ENCODE measurements around the gene ANXA5. TPM values are rescaled to one million over a fixed set of nuclear protein-coding genes. Genes with fewer than 3 reads are reported as not detected.
A peak's percentile ranks its signal among the peaks of the same experiment; 100 is the strongest.

Gene ANXA5
- polyA plus RNA-seq, 1 of the 3 experiments (the other 2 are of a cell fraction): 379 TPM

DNA sequence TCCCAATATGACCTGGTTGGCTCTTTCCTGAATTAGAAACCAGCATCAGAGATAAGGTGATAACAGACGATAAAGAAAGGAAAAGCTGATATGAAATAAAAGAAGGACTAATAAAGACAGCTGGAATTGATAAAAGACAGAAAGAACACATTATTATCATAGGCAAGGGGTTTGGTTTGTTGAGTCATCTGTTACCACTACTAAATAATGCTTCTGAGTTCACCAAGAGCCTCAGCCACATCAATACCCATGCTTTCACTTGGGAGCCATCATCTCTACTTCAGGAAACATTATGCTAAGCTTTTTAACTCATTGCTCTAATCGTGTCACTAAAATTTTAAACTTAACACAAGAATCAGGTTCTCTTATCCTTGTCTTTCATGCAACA, 27.6 kb downstream of the ANXA5 start (continued):
- TF ChIP-seq, protein P1, sequence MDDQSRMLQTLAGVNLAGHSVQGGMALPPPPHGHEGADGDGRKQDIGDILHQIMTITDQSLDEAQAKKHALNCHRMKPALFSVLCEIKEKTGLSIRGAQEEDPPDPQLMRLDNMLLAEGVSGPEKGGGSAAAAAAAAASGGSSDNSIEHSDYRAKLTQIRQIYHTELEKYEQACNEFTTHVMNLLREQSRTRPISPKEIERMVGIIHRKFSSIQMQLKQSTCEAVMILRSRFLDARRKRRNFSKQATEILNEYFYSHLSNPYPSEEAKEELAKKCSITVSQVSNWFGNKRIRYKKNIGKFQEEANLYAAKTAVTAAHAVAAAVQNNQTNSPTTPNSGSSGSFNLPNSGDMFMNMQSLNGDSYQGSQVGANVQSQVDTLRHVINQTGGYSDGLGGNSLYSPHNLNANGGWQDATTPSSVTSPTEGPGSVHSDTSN (IDR thresholded peaks at IDR 0.05): peak; percentile 38
- TF ChIP-seq RAD21 (IDR thresholded peaks at IDR 0.05; ENCODE audit: low read length) (no peak), FOXM1 (IDR thresholded peaks at IDR 0.05; ENCODE audit: low read depth) (no peak), CHD2 (IDR thresholded peaks at IDR 0.05; ENCODE audit: low read length, partially characterized antibody) (no peak), NRF1 (IDR thresholded peaks at IDR 0.05; ENCODE audit: low read depth, low read length) (no peak), EZH2phosphoT487 (IDR thresholded peaks at IDR 0.05; ENCODE audit: borderline replicate concordance, low read depth) (no peak), TCF12 (IDR thresholded peaks at IDR 0.05) (peak; percentile 85), FOSL2 (IDR thresholded peaks at IDR 0.05; ENCODE audit: borderline replicate concordance, low read depth) (peak; percentile 25; the same call in 1 of the 2 replicates), EP300 (IDR thresholded peaks at IDR 0.05; ENCODE audit: borderline replicate concordance in 1 of 2, low read depth in 1 of 2, low read length in 1 of 2) (0 out of 4 replicates have a peak, but pooled peaks of 1 of the 2 experiments have one; percentile 30), FOXJ3 (CRISPR knock-in tag; IDR thresholded peaks at IDR 0.05) (no peak), TAF1 (IDR thresholded peaks at IDR 0.05; ENCODE audit: borderline replicate concordance, low read depth, low read length) (no peak), GABPA (IDR thresholded peaks at IDR 0.05; ENCODE audit: low read depth) (no peak), MXI1 (IDR thresholded peaks at IDR 0.05; ENCODE audit: low read depth, low read length) (no peak), JUND (IDR thresholded peaks at IDR 0.05) (peak; percentile 50; the same call in 1 of the 2 replicates), YY1 (IDR thresholded peaks at IDR 0.05; ENCODE audit: low read depth) (no peak), RCOR1 (IDR thresholded peaks at IDR 0.05; ENCODE audit: low read length) (no peak), MEF2A (IDR thresholded peaks at IDR 0.05; ENCODE audit: borderline replicate concordance, low read depth) (peak; percentile 45; the same call in 1 of the 2 replicates), SIN3A (IDR thresholded peaks at IDR 0.05; ENCODE audit: borderline replicate concordance, low read depth, low read length) (no peak), ELF1 (IDR thresholded peaks at IDR 0.05) (no peak), TEAD4 (IDR thresholded peaks at IDR 0.05; ENCODE audit: borderline replicate concordance, insufficient read depth) (no peak)
- TF ChIP-seq, protein P2, sequence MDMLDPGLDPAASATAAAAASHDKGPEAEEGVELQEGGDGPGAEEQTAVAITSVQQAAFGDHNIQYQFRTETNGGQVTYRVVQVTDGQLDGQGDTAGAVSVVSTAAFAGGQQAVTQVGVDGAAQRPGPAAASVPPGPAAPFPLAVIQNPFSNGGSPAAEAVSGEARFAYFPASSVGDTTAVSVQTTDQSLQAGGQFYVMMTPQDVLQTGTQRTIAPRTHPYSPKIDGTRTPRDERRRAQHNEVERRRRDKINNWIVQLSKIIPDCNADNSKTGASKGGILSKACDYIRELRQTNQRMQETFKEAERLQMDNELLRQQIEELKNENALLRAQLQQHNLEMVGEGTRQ (IDR thresholded peaks at IDR 0.05; ENCODE audit: borderline replicate concordance, low read depth, low read length): no peak
- TF ChIP-seq, protein P3, sequence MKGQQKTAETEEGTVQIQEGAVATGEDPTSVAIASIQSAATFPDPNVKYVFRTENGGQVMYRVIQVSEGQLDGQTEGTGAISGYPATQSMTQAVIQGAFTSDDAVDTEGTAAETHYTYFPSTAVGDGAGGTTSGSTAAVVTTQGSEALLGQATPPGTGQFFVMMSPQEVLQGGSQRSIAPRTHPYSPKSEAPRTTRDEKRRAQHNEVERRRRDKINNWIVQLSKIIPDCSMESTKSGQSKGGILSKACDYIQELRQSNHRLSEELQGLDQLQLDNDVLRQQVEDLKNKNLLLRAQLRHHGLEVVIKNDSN (IDR thresholded peaks at IDR 0.05; ENCODE audit: borderline replicate concordance, low read depth): no peak
- TF ChIP-seq, protein P4, sequence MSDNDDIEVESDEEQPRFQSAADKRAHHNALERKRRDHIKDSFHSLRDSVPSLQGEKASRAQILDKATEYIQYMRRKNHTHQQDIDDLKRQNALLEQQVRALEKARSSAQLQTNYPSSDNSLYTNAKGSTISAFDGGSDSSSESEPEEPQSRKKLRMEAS (IDR thresholded peaks at IDR 0.05; ENCODE audit: low read depth): no peak
- TF ChIP-seq, protein P5, sequence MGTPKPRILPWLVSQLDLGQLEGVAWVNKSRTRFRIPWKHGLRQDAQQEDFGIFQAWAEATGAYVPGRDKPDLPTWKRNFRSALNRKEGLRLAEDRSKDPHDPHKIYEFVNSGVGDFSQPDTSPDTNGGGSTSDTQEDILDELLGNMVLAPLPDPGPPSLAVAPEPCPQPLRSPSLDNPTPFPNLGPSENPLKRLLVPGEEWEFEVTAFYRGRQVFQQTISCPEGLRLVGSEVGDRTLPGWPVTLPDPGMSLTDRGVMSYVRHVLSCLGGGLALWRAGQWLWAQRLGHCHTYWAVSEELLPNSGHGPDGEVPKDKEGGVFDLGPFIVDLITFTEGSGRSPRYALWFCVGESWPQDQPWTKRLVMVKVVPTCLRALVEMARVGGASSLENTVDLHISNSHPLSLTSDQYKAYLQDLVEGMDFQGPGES (IDR thresholded peaks at IDR 0.05; ENCODE audit: low read depth, low read length): no peak
- TF ChIP-seq, protein P6, sequence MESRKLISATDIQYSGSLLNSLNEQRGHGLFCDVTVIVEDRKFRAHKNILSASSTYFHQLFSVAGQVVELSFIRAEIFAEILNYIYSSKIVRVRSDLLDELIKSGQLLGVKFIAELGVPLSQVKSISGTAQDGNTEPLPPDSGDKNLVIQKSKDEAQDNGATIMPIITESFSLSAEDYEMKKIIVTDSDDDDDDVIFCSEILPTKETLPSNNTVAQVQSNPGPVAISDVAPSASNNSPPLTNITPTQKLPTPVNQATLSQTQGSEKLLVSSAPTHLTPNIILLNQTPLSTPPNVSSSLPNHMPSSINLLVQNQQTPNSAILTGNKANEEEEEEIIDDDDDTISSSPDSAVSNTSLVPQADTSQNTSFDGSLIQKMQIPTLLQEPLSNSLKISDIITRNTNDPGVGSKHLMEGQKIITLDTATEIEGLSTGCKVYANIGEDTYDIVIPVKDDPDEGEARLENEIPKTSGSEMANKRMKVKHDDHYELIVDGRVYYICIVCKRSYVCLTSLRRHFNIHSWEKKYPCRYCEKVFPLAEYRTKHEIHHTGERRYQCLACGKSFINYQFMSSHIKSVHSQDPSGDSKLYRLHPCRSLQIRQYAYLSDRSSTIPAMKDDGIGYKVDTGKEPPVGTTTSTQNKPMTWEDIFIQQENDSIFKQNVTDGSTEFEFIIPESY (IDR thresholded peaks at IDR 0.05; ENCODE audit: borderline replicate concordance, low read depth): no peak
